ENCODE measurements around the gene ZBTB7B. TPM values are rescaled to one million over a fixed set of nuclear protein-coding genes. Genes with fewer than 3 reads are reported as not detected.

The ZBTB7B gene
- total RNA-seq, 2 experiments from 2014 or later = 16.3 to 23.2 TPM

DNA sequence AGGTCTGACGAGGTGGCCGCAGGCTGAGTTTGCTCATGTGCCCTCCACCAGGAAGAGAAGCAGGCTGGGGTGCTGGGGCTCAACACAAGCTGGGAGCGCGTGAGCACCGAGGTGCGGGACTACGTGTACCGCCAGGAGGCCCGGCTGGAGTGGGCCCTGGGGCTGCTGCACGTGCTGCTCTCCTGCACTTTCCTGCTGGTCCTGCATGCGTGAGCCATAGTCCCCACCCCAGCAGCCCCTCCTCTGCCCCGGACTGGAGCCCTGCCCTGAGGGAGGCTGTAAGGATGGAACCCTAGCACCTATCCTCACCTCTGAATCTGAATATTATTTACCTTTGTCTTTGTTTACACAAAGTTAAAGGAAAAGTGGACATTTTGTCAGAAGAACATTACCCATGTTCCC, 40.7 kb downstream of the ZBTB7B start:
- peaks cover 7% of the 10 kb centered on the region for H3K4me1 ChIP-seq (ENCODE audit: insufficient read depth, low read length, poor library complexity, severe bottlenecking)
- H3K9me2 ChIP-seq (ENCODE audit: insufficient read depth, low read length) = no peaks in the 10 kb centered on the region
- no peaks in the 10 kb centered on the region for H4K20me1 ChIP-seq (ENCODE audit: insufficient read depth, low read length)
- intact Hi-C loops (cut with micrococcal nuclease; ENCODE audit: unreplicated experiment) = no loop called here
- H2AFZ ChIP-seq (ENCODE audit: low read length) = no peak overlapping the region
- H3K27ac ChIP-seq (ENCODE audit: low read depth, low read length, poor library complexity, severe bottlenecking) = no peak overlapping the region
- ChIA-PET CTCF (ENCODE audit: unreplicated experiment) (interaction anchor here (0.6 kb wide), 1 partner anchor 377 kb away, joined by 3 read pairs; no protein-coding TSS in a partner anchor), POLR2A (interaction anchor here (1.2 to 1.4 kb wide), 3 partner anchors 9 to 30 kb away, joined by 3 to 5 read pairs (median 4); partner anchors contain the start of gene EFNA4)
- H3K36me3 ChIP-seq (ENCODE audit: insufficient read depth, low read length) = no peaks in the 10 kb centered on the region
- BruUV-seq (replicated peaks) = no TSS peak
- TF ChIP-seq, protein P1, sequence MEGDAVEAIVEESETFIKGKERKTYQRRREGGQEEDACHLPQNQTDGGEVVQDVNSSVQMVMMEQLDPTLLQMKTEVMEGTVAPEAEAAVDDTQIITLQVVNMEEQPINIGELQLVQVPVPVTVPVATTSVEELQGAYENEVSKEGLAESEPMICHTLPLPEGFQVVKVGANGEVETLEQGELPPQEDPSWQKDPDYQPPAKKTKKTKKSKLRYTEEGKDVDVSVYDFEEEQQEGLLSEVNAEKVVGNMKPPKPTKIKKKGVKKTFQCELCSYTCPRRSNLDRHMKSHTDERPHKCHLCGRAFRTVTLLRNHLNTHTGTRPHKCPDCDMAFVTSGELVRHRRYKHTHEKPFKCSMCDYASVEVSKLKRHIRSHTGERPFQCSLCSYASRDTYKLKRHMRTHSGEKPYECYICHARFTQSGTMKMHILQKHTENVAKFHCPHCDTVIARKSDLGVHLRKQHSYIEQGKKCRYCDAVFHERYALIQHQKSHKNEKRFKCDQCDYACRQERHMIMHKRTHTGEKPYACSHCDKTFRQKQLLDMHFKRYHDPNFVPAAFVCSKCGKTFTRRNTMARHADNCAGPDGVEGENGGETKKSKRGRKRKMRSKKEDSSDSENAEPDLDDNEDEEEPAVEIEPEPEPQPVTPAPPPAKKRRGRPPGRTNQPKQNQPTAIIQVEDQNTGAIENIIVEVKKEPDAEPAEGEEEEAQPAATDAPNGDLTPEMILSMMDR (conservative IDR thresholded peaks at IDR 0.05; ENCODE audit: low read length) = no peak
- DNase-seq (ENCODE audit: low spot score) = no peak
- no peaks in the 10 kb centered on the region for H3K79me2 ChIP-seq (ENCODE audit: insufficient read depth, low read depth, low read length)
- no peak overlapping the region for H3K4me2 ChIP-seq (ENCODE audit: low read length)
- no peak overlapping the region for H3K4me3 ChIP-seq (ENCODE audit: low read depth, low read length, poor library complexity, severe bottlenecking)
- no peaks in the 10 kb centered on the region for H3K9me3 ChIP-seq (ENCODE audit: low read length)

GRCh38 chr1:155043793-155044192, 41.2 kb downstream of the ZBTB7B start:
- no peaks in the 10 kb centered on the region for H4K20me1 ChIP-seq (ENCODE audit: insufficient read depth, low read length)
- H3K79me2 ChIP-seq (ENCODE audit: insufficient read depth, low read depth, low read length) = no peaks in the 10 kb centered on the region
- H3K27ac ChIP-seq (ENCODE audit: low read depth, low read length, poor library complexity, severe bottlenecking) = no peak overlapping the region
- H3K4me1 ChIP-seq (ENCODE audit: insufficient read depth, low read length, poor library complexity, severe bottlenecking) = peaks cover 7% of the 10 kb centered on the region
- H3K4me3 ChIP-seq (ENCODE audit: low read depth, low read length, poor library complexity, severe bottlenecking) = no peak overlapping the region
- intact Hi-C loops (cut with micrococcal nuclease; ENCODE audit: unreplicated experiment) = loop anchor here (2.0 kb wide), 1 partner anchor 17 kb away; no protein-coding TSS in a partner anchor
- DNase-seq (ENCODE audit: low spot score) = no peak
- no peaks in the 10 kb centered on the region for H3K9me2 ChIP-seq (ENCODE audit: insufficient read depth, low read length)
- BruUV-seq (replicated peaks) = no TSS peak
- H3K36me3 ChIP-seq (ENCODE audit: insufficient read depth, low read length) = no peaks in the 10 kb centered on the region
- H3K9me3 ChIP-seq (ENCODE audit: low read length) = no peaks in the 10 kb centered on the region
- TF ChIP-seq, protein P1 (conservative IDR thresholded peaks at IDR 0.05; ENCODE audit: low read length) = no peak
- TF ChIP-seq EZH2phosphoT487 (IDR thresholded peaks at IDR 0.05; ENCODE audit: borderline replicate concordance, low read depth, low read length) = no peak
- POLR2A ChIA-PET = interaction anchor here (0.6 to 1.4 kb wide), 7 partner anchors 9 to 69 kb away, joined by 3 to 5 read pairs (median 3); partner anchors contain the start of genes CKS1B and EFNA4
- H2AFZ ChIP-seq (ENCODE audit: low read length) = no peak overlapping the region
- CTCF ChIA-PET (ENCODE audit: unreplicated experiment) = interaction anchor here (0.6 to 1.7 kb wide), 4 partner anchors 18 to 378 kb away, joined by 3 to 11 read pairs (median 4); partner anchors contain the start of gene PMVK
- H3K4me2 ChIP-seq (ENCODE audit: low read length) = no peak overlapping the region

DNA sequence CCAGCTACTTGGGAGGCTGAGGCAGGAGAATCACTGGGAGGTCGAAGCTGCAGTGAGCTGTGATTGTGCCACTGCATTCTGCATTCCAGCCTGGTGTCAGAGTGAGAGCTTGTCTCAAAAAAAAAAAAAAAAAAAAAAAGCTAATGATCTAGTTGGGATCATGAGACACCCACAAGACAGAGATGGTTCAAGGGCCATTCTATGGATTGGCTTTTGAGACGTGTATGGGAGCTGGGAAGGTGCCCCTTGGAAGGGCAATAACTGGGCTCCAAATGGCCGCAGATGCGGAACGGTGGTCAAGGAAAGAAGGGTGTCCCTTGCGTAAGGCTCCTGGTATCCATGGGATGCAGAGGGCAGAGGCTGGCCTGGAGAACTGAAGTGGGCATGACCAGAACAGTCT, 41.8 kb downstream of the ZBTB7B start:
- no peak overlapping the region for H3K4me3 ChIP-seq (ENCODE audit: low read depth, low read length, poor library complexity, severe bottlenecking)
- H3K4me1 ChIP-seq (ENCODE audit: insufficient read depth, low read length, poor library complexity, severe bottlenecking) = peaks cover 7% of the 10 kb centered on the region
- CTCF ChIA-PET (ENCODE audit: unreplicated experiment) = interaction anchor here (0.6 to 1.7 kb wide), 7 partner anchors 13 to 163 kb away, joined by 3 to 11 read pairs (median 3); partner anchors contain the start of gene PMVK
- no peaks in the 10 kb centered on the region for H3K9me3 ChIP-seq (ENCODE audit: low read length)
- no peaks in the 10 kb centered on the region for H4K20me1 ChIP-seq (ENCODE audit: insufficient read depth, low read length)
- no peak for DNase-seq (ENCODE audit: low spot score)
- BruUV-seq (replicated peaks) = no TSS peak
- H3K9me2 ChIP-seq (ENCODE audit: insufficient read depth, low read length) = no peaks in the 10 kb centered on the region
- intact Hi-C loops (cut with micrococcal nuclease; ENCODE audit: unreplicated experiment) = loop anchor here (2.0 kb wide), 1 partner anchor 16 kb away; no protein-coding TSS in a partner anchor
- TF ChIP-seq EZH2phosphoT487 (IDR thresholded peaks at IDR 0.05; ENCODE audit: borderline replicate concordance, low read depth, low read length) = no peak
- TF ChIP-seq, protein P1 (conservative IDR thresholded peaks at IDR 0.05; ENCODE audit: low read length) = no peak
- POLR2A ChIA-PET = interaction anchor here (0.6 to 1.4 kb wide), 9 partner anchors 8 to 484 kb away, joined by 3 to 6 read pairs (median 3); partner anchors contain the start of genes CKS1B and EFNA4
- H3K27ac ChIP-seq (ENCODE audit: low read depth, low read length, poor library complexity, severe bottlenecking) = no peak overlapping the region
- H3K36me3 ChIP-seq (ENCODE audit: insufficient read depth, low read length) = no peaks in the 10 kb centered on the region
- no peaks in the 10 kb centered on the region for H3K79me2 ChIP-seq (ENCODE audit: insufficient read depth, low read depth, low read length)
- H2AFZ ChIP-seq (ENCODE audit: low read length) = no peak overlapping the region
- H3K4me2 ChIP-seq (ENCODE audit: low read length) = no peak overlapping the region

Measured in OCI-LY7 (cell line).